HL-60 (cell line): ENCODE measurements around the gene HABP2.

Experiments used
- DNase-seq, 2 experiments: peaks; one replicate each; pipeline ENCODE4 v3.0.0-alpha.2; 2010 to 2020; ENCODE audit warnings: low read depth in 1 of 2, low spot score in 1 of 2
- H3K27ac ChIP-seq: fragments of 250-450 bp; sonication (Bioruptor Pico); replicated peaks from 2 replicates; pipeline ENCODE4 v1.5.1; 2020; ENCODE audit warnings: mild to moderate bottlenecking, moderate library complexity
- H3K27me3 ChIP-seq: fragments of 250-450 bp; sonication (Bioruptor Pico); 2 replicates; pipeline ENCODE4 v1.5.1; 2021; ENCODE audit warnings: mild to moderate bottlenecking, moderate library complexity; ENCODE audit not compliant: insufficient read depth, poor library complexity, severe bottlenecking
- H3K4me3 ChIP-seq: replicated peaks from 2 replicates; pipeline ENCODE4 v1.5.1; 2011; ENCODE audit warnings: mild to moderate bottlenecking, control low read depth, low read length; ENCODE audit not compliant: insufficient read depth
- GABPA ChIP-seq: IDR thresholded peaks from 2 replicates; pipeline ENCODE4 v1.6.1; 2012; ENCODE audit warnings: low read depth
- POLR2AphosphoS5 ChIP-seq: IDR thresholded peaks from 2 replicates; pipeline ENCODE4 v1.6.1; 2012; ENCODE audit warnings: low read depth
- SPI1 ChIP-seq: IDR thresholded peaks from 2 replicates; pipeline ENCODE4 v1.6.1; 2012; ENCODE audit warnings: low read depth, mild to moderate bottlenecking, borderline replicate concordance
- TF ChIP-seq, protein P1 (sequence below): IDR thresholded peaks from 2 replicates; pipeline ENCODE4 v1.6.1; 2012; ENCODE audit warnings: low read depth; ENCODE audit not compliant: insufficient replicate concordance
- TF ChIP-seq, protein P2 (sequence below): IDR thresholded peaks from one replicate; pipeline ENCODE4 v1.5.1; 2011; ENCODE audit warnings: low read length, control low read depth, inconsistent platforms; ENCODE audit not compliant: insufficient read depth

HABP2 gene

DNA sequence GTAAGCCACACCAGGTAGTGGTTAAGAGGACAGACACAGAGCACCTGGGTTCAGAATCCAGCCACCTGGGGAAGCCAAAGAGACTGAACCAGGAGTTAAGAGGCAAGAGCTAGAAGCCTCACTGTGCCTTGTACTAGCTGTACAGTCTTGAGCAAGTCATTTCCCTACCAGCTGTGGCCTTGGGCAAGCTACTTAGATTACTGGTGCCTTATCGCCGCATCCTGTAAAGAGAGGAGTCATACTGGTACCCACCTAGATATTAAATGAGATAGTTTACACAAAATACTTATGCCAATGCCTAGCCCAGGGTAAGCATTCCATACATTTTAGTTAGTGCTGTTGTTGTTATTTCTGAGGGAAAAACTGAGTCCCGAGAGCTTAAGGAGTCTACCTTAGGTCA lies 47.7 kb downstream of the HABP2 start:
- no peaks in the 10 kb centered on the region for H3K27me3 ChIP-seq
- DNase-seq, result no peak
- no peak overlapping the region for H3K4me3 ChIP-seq
- H3K27ac ChIP-seq, result no peak overlapping the region
- no peak for TF ChIP-seq POLR2AphosphoS5
- TF ChIP-seq, protein P1, sequence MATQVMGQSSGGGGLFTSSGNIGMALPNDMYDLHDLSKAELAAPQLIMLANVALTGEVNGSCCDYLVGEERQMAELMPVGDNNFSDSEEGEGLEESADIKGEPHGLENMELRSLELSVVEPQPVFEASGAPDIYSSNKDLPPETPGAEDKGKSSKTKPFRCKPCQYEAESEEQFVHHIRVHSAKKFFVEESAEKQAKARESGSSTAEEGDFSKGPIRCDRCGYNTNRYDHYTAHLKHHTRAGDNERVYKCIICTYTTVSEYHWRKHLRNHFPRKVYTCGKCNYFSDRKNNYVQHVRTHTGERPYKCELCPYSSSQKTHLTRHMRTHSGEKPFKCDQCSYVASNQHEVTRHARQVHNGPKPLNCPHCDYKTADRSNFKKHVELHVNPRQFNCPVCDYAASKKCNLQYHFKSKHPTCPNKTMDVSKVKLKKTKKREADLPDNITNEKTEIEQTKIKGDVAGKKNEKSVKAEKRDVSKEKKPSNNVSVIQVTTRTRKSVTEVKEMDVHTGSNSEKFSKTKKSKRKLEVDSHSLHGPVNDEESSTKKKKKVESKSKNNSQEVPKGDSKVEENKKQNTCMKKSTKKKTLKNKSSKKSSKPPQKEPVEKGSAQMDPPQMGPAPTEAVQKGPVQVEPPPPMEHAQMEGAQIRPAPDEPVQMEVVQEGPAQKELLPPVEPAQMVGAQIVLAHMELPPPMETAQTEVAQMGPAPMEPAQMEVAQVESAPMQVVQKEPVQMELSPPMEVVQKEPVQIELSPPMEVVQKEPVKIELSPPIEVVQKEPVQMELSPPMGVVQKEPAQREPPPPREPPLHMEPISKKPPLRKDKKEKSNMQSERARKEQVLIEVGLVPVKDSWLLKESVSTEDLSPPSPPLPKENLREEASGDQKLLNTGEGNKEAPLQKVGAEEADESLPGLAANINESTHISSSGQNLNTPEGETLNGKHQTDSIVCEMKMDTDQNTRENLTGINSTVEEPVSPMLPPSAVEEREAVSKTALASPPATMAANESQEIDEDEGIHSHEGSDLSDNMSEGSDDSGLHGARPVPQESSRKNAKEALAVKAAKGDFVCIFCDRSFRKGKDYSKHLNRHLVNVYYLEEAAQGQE, result no peak
- TF ChIP-seq, protein P2, sequence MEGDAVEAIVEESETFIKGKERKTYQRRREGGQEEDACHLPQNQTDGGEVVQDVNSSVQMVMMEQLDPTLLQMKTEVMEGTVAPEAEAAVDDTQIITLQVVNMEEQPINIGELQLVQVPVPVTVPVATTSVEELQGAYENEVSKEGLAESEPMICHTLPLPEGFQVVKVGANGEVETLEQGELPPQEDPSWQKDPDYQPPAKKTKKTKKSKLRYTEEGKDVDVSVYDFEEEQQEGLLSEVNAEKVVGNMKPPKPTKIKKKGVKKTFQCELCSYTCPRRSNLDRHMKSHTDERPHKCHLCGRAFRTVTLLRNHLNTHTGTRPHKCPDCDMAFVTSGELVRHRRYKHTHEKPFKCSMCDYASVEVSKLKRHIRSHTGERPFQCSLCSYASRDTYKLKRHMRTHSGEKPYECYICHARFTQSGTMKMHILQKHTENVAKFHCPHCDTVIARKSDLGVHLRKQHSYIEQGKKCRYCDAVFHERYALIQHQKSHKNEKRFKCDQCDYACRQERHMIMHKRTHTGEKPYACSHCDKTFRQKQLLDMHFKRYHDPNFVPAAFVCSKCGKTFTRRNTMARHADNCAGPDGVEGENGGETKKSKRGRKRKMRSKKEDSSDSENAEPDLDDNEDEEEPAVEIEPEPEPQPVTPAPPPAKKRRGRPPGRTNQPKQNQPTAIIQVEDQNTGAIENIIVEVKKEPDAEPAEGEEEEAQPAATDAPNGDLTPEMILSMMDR, result no peak
- no peak for TF ChIP-seq SPI1
- TF ChIP-seq GABPA, result no peak

DNA sequence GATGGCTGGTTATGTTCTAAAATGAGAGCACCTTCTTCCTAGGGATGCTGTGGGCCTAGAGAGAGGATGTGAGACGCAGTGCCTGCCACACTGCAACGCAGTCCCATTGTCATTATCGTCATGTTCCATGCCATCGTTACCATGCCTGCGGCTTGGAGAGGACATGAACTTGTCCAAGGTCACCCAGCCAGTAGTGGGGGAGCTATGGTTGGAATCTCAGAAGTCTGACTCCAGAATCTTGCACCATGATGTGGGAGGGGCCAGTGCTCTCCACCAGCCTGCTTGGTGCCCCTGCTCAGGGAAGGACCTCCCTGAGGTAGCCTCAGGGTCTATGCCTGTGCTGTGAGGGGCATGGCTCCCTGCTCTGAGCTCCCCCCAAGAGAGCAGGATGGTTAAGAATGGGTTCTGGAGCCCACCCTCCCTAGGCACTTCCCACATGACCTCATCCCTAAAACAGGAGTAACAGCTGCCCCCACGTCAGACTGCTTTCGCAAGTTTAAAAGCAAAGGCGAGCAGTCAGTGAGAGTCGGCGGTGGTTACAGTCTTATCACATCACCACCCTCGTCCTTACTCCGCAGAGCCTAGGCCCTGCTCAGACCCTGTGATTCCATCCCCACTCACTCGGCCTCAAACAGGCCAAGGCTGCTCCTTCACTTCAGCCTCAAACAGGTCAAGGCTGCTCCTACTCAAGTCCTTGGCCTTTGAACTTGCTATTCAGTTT lies 50.4 kb downstream of the HABP2 start:
- TF ChIP-seq GABPA (no peak), POLR2AphosphoS5 (no peak), SPI1 (no peak)
- TF ChIP-seq, protein P2, result no peak
- TF ChIP-seq, protein P1, result no peak
- Histone ChIP-seq H3K27me3 (no peaks in the 10 kb centered on the region), H3K27ac (no peak overlapping the region), H3K4me3 (no peak overlapping the region)
- DNase-seq, result no peak

DNA sequence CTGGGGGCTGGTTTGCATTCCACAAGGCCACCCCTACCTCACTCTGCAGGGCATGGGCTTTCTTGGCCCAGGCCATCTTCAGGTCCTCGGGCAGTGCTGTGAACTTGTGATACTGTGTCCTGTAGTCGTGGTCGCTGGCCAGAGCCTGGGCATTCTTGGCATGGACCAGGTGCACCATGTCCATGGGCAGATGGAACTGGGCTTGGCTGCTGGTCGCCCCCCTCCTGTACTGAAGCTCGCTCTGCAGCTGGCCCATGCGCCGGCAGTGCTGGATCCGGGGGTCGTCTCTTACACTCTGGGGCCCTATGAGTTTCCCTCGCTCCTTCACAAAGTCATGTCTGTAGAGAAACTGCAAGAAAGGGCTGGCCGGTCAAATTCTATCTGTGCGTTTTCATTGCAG lies 51.7 kb downstream of the HABP2 start:
- TF ChIP-seq, protein P1, result no peak
- TF ChIP-seq POLR2AphosphoS5, result no peak
- no peak for TF ChIP-seq SPI1
- TF ChIP-seq GABPA, result no peak
- TF ChIP-seq, protein P2, result no peak

More for the DNA sequence above, 51.7 kb downstream of the HABP2 start:
- no peak overlapping the region for H3K4me3 ChIP-seq
- no peak for DNase-seq
- H3K27ac ChIP-seq, result no peak overlapping the region
- H3K27me3 ChIP-seq, result no peaks in the 10 kb centered on the region
